Putamen (tissue), 1 donor: ENCODE data around the gene C1orf21.

ENCODE experiments used
- DNase-seq: peaks from one replicate; pipeline ENCODE4 v3.0.0-alpha.2; 2016; ENCODE audit warnings: low spot score

C1orf21 gene

DNA sequence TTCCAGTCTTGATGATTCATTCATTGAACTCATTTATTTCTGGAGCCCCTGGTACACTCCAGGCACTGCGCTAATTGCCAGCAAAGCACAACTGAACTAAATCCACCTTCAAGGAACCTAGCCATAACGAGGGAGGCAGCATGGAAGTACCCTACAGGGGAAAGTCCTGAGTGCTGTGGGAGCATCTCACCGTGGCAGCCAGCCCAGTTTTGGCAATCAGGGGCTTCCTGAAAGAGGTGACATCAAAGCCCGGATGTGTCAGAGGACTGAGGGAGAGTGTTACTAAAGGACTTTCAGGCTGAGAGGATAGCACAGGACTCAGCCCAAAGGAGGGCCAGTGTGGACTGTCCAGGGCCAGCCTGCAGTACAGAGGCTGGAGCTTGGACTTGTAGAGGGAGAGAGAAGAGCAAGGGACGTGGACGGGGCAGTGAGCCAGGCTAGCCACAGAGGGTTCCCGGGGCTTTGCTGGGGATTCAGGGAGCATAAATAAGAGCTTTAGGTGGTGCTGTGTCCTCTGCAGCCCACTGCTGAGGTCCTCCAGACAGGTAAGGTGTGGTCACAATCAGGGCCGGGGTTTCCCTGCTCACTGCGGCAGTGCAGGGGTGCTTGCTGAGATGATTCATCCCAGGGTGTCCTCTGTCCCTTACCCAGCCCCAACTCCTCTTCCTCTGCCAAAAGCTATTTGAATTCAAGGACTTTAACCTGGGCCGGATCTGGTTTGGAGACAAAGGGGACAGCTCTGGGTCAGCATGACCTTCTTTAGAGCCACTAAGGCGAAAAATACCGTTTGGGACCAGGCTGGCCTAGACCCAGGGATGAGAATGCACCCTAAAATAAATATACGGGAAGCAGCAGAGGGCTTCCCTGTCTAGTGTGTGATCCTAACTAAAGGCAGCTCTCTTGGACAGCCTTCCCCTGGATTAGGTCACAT is 239.5 kb downstream of the C1orf21 start:
- DNase-seq = no peak

DNA sequence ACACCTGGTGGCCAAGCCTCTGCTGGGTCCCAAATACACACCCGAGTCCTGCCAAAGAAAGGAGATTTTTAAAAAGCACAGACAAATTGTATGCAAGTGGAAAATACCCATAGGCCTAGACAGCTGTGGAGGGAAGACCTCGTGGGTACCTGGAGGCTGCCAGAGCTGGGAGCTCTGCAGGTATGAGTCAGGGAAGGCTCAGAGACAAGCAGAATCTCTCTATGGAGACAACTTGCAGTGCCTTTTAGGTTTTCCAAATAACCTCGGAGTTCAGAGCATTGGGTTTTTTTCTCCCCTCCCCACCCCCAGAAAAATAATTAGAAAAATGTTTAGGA is 240.1 kb downstream of the C1orf21 start:
- no peak for DNase-seq

DNA sequence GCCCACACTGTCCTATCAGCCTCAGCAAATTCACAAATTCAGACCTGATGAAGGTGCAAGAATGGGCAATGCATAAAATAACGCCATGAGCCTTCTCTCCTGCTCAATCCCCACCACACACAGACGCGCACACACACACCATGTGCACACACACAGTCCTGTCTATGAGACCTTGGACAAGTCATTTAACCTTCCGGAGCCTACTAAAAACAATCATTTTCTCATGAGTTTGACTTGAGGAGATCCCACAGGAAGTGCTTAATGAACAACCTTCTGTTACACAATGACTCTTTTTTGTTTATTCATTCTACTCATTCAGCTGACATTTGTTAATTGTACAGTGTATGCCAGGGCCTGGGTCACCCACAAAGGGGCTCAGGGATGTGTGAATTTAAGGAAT is 242.4 kb downstream of the C1orf21 start:
- DNase-seq = no peak

DNA sequence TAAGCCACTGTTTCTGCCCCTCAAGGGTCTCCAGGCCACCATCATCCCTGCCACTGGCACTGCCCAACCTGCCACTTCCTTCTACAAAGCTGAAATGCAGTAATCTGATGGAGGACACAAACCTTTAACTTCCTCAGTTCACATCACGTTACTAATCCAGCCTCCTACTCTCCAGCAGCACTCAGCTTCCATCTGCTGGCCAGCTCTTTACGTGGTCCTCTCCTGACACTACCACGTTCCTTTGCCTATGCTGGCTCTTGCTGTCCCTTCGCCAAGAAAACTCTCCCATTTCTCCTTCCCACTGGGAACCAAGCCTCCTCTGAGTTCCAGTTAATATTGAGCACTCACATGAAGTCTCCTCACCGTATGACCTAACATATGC is 243.8 kb downstream of the C1orf21 start:
- no peak for DNase-seq

DNA sequence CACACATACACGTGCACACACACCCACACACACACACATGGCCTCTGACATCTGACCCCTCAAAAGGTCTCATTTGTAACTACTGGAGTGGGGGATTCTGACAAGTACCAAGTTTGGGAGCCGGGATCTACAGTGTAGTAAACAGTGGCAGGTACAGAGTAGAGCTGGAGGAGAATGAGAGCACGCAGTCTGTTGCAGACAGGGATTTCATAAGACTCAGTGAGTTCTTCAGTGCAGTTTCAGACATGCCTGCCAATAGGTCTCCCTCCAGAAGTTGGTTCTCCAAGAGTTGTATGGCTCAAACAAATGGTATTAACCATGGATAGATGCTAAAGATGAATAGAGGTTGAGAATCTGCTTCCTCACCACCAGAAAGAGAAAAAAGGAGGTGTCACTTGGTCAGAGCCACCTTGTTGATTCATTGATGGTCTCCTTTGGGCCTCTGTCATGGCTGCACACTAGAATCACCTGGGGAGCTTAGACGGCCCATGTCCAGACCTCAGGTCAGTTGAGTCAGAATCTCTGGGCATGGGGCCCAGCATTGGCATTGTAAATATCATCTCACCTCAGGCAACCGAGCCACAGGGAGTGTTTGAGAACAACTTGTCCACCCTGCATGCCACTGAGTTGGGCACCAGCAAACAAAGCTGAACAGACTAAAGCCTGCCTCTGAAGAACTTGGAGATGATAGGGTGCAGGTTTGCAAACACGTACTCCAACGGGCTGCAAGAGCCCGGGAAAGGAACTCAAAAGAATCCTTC is 245.8 kb downstream of the C1orf21 start:
- no peak for DNase-seq

DNA sequence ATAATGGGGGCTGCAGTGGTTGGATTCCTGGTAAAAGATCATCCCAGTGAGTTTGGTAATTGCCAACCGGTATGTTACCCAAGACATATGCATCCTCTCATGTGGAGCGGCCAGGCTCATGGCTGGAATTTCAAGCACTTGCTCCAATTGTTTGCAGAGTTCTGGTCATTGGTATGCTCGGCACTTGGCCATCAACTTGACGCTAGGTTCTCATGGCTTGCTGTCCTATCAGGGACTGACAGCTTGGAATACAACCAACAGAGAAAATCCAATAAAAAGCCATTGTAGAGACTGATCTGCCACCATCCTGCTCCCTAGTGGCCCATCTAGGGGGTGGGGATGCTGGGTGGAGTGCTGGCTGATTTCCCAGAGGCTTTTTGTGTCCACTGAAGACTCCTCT is 247.0 kb downstream of the C1orf21 start:
- no peak for DNase-seq

DNA sequence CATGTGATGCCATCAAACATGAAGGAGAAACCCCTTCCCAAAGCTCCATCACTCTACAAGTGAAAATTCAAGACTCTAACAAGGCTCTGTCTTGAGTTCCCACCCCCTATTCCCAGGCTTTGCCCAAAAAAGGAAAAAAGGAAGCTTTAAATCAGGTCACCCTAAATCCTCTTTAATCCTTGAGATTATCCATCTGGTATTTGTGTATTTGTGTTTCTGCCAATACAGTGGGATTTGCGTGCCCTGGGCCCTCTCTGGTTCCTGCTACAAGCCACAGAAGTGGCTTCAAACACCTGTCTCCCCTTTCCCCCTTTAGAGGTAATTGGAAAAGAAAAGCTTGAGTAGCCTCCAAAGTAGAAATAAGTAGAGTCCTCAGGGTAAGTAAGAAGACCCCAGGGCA is 247.5 kb downstream of the C1orf21 start:
- no peak for DNase-seq

DNA sequence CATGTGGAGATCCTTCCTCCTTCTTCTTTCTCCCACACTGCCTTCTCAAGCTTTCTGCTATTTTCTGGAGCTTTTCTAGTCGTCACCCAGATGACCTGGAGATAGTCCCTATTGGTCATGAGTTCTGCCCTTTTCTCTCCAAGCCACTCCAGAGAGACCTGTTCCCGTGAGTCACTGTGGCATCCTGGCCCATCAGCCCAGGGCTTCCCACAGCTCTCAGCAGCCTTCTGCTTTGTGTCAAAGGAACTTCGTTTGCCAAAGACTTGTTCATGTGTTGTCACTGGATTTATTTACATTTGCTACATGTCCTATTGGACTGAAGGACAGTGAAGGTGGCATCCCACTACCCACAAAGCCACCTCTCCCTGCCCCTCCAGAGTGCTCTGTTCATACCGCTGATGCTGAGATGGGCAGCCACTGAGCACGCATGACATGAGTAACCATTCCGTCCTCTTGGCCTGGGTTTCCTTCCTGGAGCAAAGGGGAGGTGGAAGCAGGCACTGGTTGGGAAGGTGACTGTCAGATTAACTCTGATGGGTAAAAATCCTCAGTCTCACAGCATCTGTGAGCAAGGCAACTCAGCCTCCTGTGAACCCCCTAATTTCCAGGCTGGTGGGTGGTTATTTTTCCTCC is 248.6 kb downstream of the C1orf21 start:
- no peak for DNase-seq

DNA sequence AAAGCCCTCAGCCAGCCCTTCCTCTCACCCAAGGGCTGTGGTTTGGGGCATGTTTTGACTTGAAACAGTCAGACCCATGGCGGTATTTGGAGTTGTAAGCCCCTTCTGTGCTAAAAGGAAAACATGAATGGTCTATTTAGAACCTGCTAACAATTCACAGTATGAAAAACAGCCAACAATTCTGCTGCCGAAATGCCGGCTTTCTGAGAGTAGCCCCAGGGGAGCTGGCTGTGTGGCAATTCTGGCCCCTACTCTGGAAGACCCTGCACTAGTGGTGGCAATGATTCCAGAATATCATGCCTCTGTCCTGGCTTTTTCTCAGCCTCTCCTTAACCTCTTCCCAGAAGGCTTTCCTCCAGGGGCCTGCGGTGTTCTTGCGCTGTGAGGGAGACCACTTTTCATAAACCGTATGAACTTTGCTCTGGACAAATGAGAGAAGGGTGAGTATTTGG is 249.2 kb downstream of the C1orf21 start:
- DNase-seq = no peak

DNA sequence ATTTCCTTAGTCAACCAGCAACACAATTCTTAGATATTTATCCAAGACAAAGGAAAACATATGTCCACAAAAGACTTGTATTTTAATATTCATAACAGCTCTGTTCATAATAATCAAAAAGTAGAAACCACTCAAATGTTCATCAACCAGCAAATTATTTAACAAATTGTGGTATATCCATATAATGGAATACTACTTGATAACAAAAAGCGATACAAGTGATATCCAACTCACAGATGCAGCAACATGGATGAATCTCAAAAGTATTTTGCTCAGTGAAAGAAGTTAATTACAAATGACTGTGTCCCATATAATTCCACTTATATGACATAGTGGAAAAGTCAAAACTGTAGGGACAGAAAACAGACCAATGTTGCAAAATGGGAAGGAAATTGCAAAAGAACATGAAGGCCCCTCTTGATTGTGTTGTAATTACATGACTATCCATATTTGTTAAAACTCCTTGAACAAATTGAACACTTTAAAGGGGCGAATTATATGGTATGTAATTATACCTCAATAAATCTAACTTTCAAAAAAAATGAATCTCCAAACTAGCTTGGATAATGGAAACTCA is 250.9 kb downstream of the C1orf21 start:
- DNase-seq = no peak

DNA sequence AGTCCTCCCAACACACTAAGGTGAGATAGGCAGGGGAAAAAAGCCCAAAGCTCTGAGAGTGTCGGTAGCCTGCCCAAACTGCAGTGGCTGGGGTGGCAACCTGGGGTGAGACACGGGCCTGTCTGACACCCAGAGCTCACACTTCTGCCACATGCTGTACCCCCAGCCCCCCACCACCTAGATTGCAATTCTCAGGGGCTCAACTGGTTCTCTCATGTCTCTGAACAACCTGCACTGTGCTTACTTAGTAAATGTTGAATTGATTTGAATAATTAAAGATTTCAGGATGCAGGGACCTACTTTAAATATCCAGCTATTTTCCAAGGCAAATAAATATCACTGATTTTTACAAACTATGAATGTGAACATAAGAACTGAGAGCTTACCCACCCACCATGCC is 252.4 kb downstream of the C1orf21 start:
- no peak for DNase-seq

DNA sequence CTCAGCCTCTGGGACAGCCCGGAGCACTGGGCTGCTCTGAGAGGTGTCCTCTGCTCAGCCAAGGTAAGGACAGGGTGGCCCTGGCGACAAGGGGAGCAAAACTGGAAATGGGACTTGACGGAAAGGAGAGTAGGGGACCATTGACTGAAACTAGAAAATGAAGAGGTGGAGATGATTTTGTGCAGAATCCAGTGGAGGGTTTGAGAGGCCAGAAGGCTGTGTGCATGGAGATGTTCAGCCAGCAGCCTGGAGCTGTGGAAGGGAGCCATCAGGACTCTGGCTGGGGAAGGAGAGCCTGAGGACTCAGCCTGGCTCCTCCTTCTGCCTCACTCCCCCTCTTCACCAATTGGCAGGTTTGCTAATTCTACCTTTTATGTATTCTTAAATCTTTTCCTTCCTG is 253.7 kb downstream of the C1orf21 start:
- no peak for DNase-seq

DNA sequence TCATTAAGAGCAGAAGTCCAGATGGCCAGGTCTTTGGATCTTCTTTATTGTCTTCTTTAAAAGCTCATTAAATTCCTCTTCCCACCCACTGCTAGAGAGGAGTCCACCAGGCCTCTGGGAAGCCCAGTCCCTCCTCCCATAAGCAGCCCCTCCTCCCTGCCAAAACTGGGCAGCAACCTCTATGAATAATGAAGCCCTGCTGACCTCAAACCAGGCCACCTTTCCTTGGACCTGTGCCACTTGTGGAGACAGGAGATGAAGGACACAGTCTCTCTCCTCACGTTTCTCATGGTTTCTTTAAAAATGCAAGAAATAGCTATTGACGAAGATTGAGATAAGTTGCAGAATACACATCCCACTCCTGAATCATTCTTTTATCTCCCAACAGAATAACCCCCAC is 255.1 kb downstream of the C1orf21 start:
- DNase-seq = no peak

DNA sequence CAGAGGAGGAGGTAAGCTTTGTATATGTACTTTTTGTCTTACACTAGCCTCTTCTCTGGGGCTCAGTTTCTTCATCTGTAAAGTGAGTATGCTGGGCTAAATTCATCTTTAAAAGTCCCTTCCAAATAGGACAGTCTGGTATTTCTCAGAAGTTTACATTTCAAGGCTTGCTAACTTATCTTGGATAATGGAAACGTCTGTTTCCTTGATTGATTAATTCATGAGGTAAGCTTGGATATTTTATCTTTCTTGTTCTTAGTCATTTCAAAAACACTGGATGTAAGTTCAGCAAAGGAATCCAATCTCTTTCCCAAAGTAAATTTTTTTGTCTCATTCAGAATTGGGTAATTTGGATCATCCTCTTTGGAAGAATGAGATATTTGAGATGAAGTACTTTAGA is 256.8 kb downstream of the C1orf21 start:
- DNase-seq = no peak

DNA sequence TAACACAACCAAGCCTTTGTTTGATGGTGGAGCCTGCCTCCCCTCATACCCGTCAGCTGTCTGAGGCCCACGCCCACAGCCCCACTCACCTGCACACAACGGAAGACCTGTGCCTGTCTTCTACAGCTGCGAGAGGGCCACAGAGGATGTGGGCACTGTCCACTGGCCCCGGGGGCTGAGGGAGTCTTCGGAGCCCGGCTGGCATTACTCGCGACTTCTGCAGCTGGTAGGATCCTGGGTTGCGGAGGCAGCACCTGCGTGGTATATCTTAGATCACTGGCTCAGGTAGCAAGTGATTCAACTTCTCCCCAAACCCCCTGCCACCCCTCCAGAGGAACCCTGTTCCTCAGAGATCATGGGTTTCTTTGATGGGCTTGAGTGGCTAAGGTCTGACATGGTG is 257.9 kb downstream of the C1orf21 start:
- no peak for DNase-seq

DNA sequence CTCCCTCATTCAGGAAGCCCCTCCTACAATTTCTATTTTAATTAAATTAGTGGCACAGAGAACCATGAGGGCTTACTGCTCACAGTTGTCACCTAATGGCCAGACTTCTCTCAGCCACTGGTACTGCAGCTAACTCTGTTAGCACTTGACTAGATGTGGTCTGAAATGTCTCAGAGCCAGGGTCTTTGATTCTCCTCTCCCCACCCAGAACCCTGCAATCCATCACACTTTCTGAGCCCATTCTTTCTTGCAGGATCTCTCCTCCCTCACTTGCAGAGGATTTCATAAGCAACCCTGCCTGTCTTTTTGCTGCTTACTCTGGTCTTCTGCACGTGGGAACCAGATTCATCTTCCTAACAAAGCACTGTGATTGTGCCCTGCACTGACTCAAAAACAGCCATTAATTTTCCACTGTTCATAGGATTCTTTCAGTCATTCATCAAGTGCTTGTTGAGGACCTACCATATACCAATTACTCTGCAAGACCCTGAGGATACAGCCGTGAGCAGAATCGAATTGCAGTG is 259.4 kb downstream of the C1orf21 start:
- DNase-seq = no peak

DNA sequence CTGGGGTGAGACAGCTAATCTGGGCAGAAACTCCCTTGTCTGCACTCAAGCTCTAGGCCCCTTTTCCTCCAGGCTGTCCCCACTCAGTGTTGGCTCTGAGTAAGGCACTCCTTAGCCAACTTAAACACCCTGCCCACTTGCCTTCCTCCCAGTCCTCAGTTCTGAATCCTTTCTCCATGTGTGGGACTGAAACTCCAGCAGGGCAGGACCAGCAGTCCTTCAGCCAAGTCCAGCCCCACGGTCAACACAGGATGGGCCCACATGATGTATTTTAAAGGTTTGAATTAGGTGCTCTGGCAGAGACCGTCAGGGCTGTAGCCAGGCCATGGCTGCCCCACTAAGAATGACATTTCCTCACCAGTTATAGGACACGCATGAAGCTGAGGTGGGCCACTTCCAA is 260.0 kb downstream of the C1orf21 start:
- no peak for DNase-seq

DNA sequence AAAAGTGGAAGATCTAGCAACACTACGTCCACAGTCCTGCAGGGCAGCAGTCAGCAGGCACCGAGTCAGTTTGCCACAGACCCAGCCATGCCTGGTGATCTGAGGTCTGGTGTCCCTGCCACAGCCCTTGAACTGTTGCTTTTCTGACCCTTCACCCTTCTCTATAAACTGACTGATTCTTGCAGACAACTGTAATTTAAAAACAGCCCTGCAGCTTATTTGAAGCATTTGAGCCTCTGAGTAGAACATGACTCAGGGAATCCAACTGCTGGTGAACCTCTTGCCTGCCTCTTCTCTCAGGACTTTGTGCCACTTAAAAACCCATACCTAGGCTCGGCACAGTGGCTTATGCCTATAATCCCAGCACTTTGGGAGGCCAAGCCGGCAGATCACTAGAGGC is 260.6 kb downstream of the C1orf21 start:
- DNase-seq = no peak

DNA sequence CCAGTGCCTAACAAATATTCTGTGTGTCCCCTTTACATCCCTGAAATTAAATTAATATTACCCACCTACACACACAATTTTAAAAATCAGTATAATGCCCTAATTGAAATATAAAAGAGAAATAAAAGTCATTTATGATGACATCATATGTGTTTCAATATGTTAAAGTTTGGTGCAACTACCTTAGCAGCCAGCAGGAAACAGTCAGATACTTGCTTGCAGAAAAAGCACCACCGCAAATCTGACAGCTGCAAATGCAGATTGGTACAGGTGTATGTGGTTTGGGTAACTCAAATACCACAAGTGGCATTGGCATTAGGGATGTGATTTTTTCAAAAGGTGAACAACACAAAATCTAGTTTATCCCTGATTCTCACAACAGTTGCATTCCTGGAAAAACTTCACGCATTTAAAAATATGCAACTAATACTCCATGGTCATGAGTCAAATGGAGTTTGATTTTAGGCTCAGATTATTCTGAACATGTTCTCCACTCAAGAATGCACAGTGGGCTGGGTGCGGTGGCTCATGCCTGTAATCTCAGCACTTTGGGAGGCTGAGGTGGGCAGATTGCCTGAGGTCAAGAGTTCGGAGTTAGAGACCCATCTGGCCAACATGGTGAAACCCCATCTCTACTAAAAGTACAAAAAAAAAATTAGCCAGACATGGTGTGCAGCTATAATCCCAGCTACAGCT is 261.5 kb downstream of the C1orf21 start:
- DNase-seq = no peak

DNA sequence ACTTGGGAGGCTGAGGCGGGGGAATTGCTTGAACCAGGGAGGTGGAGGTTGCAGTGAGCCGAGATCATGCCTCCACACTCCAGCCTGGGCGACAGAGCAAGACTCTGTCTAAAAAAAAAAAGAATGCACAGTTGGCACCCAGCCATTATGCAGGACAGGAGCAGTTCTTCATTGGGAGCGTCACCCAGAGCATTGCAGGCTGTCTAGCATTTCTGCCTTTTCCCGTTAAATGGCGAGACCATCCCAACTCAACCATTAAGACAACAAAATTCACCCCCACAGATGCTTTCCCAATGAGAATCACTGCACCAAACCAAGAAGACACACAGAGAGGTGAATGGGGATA is 262.0 kb downstream of the C1orf21 start:
- no peak for DNase-seq

DNA sequence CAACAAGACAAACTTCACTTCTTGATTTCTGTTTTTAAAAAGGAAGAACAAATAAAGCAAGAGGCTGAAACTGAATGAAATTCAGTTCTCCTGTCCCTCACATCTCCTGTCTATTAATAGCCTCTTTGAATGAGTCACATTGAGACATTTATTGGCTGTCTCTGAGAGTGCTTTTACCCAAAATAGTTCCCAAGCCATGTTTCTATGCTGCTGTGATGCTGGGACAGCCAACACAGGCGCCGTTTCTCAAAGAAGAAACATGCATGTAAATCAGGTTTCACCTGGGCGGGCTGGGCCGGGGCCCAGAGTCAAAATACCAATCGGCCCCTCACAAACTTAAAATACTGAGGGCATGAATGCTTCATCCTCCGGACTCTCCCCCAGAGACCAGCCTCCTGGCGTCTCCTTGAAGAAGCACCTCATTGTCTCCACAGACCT is 262.6 kb downstream of the C1orf21 start:
- peak; percentile 10 for DNase-seq
